Fibroblast of skin of abdomen (primary cell): ENCODE measurements around the gene THBS3.

Experiments used
- DNase-seq: peaks from one replicate; pipeline ENCODE4 v3.0.0-alpha.2; 2013

The THBS3 gene

GRCh38 chr1:155186794-155187455, 20.8 kb downstream of the THBS3 start:
- DNase-seq = no peak

GRCh38 chr1:155186067-155186793, 21.5 kb downstream of the THBS3 start:
- no peak for DNase-seq

- no peak for DNase-seq
Observed at GRCh38 chr1:155185783-155186066, 22.0 kb downstream of the THBS3 start.

- no peak for DNase-seq
Observed at GRCh38 chr1:155184835-155185782, 22.6 kb downstream of the THBS3 start.

- no peak for DNase-seq
Observed at GRCh38 chr1:155184351-155184811, 23.3 kb downstream of the THBS3 start.

- DNase-seq = no peak
Observed at GRCh38 chr1:155183775-155184221, 23.9 kb downstream of the THBS3 start.

GRCh38 chr1:155182052-155182550, 25.6 kb downstream of the THBS3 start:
- DNase-seq = no peak

GRCh38 chr1:155181371-155182051, 26.2 kb downstream of the THBS3 start:
- DNase-seq = no peak

GRCh38 chr1:155179112-155180031, 28.3 kb downstream of the THBS3 start:
- DNase-seq = no peak

- no peak for DNase-seq
Observed at GRCh38 chr1:155178441-155179111, 29.1 kb downstream of the THBS3 start.

- DNase-seq = no peak
Observed at GRCh38 chr1:155177918-155178281, 29.8 kb downstream of the THBS3 start.

GRCh38 chr1:155177192-155177917, 30.3 kb downstream of the THBS3 start:
- no peak for DNase-seq

GRCh38 chr1:155176544-155177071, 31.1 kb downstream of the THBS3 start:
- peak; percentile 61 for DNase-seq

- no peak for DNase-seq
Observed at GRCh38 chr1:155175927-155176371, 31.7 kb downstream of the THBS3 start.

GRCh38 chr1:155175281-155175926, 32.3 kb downstream of the THBS3 start:
- DNase-seq = no peak

- peak; percentile 41 for DNase-seq
Observed at GRCh38 chr1:155174324-155175280, 33.1 kb downstream of the THBS3 start.

- peak; percentile 83 for DNase-seq
Observed at GRCh38 chr1:155173478-155174323, 34.0 kb downstream of the THBS3 start, which contains the start of gene TRIM46. TSS of gene TRIM46 (plus strand) at chr1:155173849. CDS start at chr1:155173967, 118 bp downstream.
